ENCODE results near the gene OR2T3. TPM values are rescaled to one million over a fixed set of nuclear protein-coding genes. Genes with fewer than 3 reads are reported as not detected.

The OR2T3 gene
- total RNA-seq, 2 donors from 2014 or later = not detected

Other genes starting within 250 kb of the OR2T3 start
- not detected for gene OR2M4, start 241.9 kb upstream of the OR2T3 start, total RNA-seq
- not detected for gene OR2T33, start 195.4 kb upstream of the OR2T3 start, total RNA-seq
- gene OR2T12, start 169.9 kb upstream of the OR2T3 start, total RNA-seq = not detected
- not detected for gene OR2M7, start 148.8 kb upstream of the OR2T3 start, total RNA-seq
- gene OR14C36, start 124.6 kb upstream of the OR2T3 start, total RNA-seq = not detected
- not detected for gene OR2T4, start 111.7 kb upstream of the OR2T3 start, total RNA-seq
- not detected for gene OR2T6, start 97.6 kb upstream of the OR2T3 start, total RNA-seq
- not detected for gene OR2T1, start 70.3 kb upstream of the OR2T3 start, total RNA-seq
- gene OR2T2, start 27.7 kb upstream of the OR2T3 start, total RNA-seq = not detected
- gene OR2T5, start 15.2 kb downstream of the OR2T3 start, total RNA-seq = not detected
- gene OR2G6, start 34.7 kb downstream of the OR2T3 start, total RNA-seq = not detected
- not detected for gene OR2T29, start 89.4 kb downstream of the OR2T3 start, total RNA-seq
- not detected for gene OR2T34, start 101.4 kb downstream of the OR2T3 start, total RNA-seq
- gene OR2T10, start 124.3 kb downstream of the OR2T3 start, total RNA-seq = not detected
- not detected for gene OR2T11, start 161.7 kb downstream of the OR2T3 start, total RNA-seq
- gene OR2T35, start 171.9 kb downstream of the OR2T3 start, total RNA-seq = not detected
- gene OR2T27, start 182.2 kb downstream of the OR2T3 start, total RNA-seq = not detected
- not detected for gene OR14I1, start 229.4 kb downstream of the OR2T3 start, total RNA-seq